Stimulated activated naive CD4-positive, alpha-beta T cell treated with Interleukin-2 at 50 U/mL for 16 hours (primary cell): Measurements from ENCODE around the gene ABHD6.
A peak's percentile ranks its signal among the peaks of the same experiment; 100 is the strongest.
"Not testable (repeated sequence)": the region's sequence is repeated elsewhere in the genome, so short reads cannot be mapped to it uniquely, and the experiment has no call there.

ENCODE experiments used
- DNase-seq: peaks from one replicate; lab custom pipeline; 2025; lab: John Stamatoyannopoulos, UW

Gene ABHD6

DNA sequence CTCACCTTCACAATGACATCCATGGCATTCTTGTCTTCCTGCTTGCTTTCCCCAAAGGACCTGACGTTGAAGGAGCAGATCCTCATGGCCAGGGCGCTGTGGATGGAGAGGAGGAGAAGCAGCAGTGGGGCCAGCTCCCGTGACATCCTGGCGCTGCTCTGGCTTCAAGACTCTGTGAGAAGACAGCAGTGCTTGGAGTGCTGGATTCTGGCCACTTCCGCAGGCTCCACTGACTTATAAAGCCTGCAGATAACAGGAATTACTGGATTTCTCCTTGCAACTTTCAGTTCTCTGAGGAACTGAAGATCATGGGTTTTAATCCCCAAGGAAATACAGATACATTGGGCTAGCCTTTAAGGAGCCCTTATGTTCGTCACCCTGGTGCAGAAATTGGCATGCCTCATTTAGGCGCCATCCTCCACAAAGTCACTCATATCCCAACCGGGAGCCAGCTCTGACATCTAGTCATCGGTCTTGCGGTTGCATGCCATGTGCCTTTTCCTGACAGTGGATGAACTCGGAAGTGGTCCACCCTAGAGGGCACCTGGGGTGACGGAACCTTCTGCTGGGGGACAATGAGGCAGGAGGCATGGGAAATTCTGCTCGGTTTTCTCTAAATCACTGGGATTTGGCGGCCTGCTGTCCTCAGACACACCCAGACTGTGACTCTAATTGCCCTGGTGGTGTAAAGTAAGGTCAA is 26.7 kb upstream of the ABHD6 start, which contains the start of gene DNASE1L3:
DNASE1L3 (minus strand) TSS at position 212 of the 700 bp plus-strand sequence; CDS start at position 146, 66 bp downstream.
- DNase-seq, result no peak

DNA sequence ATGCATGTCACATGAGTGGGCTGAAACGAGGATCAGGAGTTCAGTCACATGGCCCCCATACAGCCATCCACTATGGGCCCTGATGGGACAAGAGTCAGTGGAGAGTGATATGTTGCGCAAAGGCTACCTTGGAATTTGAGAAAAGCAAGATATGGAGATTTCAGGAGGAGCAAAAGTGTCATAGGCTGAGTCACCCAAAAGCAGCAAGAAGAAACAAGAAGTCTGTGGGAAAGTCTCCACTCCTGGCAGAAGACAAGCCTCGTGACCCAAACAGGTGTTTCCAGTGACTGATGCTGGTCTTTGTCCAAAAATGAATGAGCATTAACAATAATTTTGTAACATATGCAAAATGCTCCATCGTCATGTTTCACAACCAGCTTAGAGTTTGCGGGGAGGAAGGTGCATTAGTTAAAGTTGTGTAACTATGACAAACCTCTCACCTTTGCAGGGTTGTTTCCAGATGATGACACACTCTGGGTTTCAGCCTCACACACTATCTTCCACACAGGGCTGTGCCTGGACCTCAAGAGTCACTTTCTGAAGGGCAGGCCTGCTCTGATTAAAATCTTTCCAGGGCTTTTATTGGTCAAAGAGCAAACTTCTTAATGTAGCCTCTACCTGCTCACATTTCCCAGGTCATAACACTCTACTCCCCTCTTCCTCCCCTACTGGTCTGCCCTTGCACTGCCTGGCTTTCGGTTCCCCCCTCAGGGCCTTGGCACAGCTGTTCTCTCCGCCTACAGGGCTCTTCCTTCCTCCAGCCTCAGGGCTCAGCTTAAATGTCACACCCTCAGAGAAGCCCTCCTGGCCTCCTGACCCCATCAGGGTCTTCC is 22.9 kb upstream of the ABHD6 start:
- DNase-seq, result peak; percentile 25

DNA sequence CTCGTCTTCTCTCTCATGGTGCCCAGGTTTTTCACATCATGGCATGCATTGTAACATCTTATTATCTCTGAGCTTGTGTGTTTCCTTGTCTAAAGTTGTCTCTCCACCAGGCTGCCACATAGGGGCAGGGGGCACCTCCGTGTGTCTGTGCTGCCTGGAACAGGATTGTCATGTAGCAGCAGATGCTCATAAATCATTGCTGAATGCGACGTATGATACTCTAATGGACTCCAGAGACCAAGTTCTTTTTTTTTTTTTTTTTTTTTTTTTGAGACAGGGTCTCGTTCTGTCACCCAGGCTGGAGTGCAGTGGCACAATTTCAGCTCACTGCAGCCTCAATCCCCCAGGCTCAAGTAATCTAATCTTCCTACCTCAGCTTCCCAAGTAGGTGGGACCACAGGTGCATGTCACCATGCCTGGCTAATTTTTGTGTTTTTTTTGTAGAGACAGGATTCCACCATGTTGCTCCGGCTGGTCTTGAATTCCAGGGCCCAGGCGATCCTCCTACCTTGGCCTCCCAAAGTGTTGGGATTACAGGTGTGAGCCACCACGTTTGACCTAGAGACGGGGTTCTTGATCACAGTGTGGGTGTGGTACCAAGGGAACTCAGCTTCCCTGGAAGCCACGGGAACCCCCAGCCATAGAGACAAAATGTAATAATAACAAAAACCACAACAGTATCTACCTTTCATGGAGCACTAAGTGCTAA is 22.1 kb upstream of the ABHD6 start:
- DNase-seq, result no peak

GRCh38 chr3:58216496-58217195 is 20.9 kb upstream of the ABHD6 start:
- no peak for DNase-seq

- DNase-seq, result peak; percentile 36
Observed at GRCh38 chr3:58217209-58217811, 20.3 kb upstream of the ABHD6 start.

DNA sequence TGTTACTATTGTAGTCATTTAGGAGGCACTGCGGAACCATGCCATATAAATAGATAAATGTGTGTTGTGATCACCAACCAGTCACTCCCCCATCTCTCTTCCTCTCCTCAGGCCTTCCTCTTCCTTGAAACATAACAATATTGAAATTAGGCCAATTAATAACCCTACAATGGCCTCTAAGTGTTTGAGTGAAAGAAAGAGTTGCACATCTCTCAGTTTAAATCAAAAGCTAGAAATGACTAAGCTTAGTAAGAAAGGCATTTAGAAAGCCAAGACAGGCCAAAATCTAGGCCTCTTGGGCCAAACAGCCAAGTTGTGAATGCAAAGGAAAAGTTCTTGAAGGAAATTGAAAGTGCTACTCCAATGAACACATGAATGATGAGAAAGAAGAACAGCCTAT is 18.7 kb upstream of the ABHD6 start:
- DNase-seq, result no peak

DNA sequence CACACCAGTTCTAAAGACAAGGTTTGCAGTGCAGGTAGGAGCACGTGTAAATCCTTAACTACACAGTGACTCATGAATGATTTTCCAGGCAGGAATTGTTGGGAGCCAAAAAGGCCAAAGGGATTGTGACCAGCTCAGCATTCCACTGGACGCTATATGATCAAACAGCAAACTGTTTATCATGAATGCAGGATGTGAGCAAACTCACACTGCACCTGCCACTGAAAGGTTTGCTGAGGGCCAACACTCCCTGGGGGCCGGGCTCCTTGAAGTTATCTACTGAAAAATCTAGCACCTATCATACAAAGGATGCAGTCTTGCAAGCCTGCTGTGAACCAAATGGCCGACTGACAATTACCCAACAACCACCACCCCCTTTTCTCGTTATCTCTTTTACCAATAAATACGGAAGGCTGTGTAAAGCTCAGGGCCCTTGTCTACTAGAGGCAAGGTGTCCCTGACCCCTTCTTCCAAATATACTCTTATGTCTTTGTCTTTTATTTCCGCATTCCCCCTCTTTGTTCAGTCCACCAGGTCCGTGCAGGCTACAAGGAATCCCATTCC is 15.3 kb upstream of the ABHD6 start:
- DNase-seq, result no peak

GRCh38 chr3:58223855-58224254 is 13.7 kb upstream of the ABHD6 start:
- DNase-seq, result no peak

- DNase-seq, result not testable (repeated sequence)
Observed at GRCh38 chr3:58227933-58228332, 9.7 kb upstream of the ABHD6 start.

DNA sequence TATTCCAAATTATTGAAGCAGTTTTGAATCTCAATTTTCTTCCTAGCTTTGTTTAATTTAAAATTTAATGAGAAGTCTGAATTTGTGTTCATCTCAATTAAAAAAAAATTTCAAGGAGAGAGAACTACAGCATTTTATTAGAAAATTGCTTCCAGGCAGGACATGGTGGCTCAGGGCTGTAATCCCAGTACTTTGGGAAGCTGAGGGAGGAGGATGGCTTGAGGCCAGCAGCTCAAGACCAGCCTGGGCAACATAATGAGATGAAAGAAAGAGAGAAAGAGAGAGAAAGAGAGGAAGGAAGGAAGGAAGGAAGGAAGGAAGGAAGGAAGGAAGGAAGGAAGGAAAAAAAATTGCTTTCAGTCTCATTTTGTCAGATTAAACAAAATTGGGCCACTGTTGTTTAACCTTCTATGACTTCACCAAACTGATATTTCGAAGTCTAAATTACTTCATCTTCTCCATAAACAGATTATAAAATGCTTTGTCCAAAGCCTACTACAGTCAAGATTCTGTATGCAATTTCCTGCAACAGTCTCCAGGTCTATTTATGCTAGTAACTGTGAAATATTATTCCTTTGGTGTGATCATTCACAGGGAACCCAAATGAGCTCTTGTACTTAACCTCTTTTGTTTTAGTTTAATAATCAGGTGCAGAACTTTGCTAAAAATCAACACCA is 6.6 kb upstream of the ABHD6 start:
- DNase-seq, result no peak

DNA sequence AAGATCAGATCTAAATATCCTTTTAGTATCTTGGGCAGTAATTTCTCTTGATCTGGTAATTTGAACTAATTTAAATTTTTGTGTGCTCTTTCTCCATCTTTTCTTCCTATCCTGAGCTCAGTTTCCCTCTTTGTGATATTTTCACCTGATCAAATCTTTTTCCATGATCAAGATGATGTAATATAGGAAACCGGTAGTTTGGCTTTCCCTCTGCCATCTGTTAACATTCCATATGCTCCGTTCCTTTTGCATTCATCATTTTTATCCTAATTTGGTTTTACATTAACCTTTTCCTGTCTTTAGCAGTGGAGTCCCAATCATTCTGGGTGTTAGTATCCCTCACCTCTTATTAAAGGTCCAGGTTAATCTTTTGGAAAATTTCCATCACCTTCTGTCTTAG is 5.9 kb upstream of the ABHD6 start:
- no peak for DNase-seq

GRCh38 chr3:58234516-58234931 is 3.1 kb upstream of the ABHD6 start:
- no peak for DNase-seq

- no peak for DNase-seq
Observed at GRCh38 chr3:58235970-58236369, 1.6 kb upstream of the ABHD6 start.

DNA sequence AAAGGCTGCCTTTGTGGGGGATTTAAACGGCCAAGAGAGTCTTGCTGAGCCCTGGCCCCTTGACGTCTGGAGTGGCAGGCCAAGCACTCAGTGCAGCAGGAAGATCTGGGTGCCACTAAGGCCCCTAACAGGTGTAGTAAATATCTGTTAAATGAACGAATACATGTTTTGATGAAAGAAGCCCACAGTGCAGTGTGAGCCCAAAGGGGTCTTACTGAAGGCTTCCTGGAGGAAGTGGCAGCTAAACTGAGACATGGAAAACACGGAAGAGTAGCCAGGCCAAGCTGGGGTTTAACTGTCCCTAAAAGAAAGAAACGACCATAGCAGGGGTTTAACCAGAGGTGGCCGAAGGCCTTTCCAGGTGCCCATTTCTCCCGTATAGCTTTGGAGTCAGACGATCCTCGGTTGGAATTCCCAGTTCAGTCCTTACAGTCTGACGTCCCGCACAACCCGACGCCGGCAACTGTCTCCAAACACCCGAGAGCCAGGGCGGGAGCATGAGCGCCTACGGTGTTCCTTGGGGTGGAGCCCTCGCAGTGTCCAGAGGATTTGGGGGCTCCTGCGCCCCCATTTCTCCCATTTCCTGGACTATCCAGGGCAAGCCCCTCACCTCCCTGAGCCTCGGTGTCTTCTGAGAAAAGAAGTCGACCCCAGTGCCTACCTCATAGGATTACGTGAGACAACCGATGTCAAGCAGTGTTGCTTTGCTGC is 910 bp upstream of the ABHD6 start:
- no peak for DNase-seq

DNA sequence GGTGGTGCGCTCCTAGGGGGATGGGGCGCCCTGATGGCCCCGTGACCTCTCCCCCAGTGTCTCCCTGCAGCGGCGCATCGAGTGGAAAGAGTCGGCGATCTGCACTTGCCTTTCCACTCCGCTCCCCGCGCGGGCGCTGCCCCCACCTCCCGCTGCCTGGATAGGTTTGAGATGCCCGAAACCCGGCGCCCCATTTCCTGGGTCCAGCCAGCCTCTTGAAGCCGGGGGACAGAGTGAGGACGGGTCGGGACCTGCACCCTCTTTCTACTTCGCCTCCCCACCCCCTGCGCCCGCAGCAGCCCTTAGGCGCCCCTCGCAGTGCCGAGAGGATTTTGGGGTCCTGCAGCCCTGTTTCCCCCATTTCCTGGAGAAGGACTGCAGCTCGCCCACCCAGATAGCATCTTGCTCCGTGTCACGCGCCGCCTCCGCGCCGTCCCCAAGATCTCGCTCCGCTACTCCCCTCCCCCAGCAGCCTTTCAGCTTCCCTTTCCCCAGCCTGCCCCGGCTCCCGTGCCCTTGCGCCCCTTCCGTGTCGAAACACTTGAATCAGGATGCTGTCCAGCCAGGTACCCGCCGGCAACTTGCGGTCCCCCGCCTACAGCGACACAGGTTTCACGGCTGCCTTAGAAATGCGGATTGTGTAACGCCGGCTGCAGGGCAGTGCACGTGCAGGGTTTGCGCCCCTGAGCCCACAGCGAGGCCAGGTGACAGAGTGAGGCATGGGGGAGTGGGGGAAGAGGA is 519 bp downstream of the ABHD6 start:
- peak; percentile 57 for DNase-seq

GRCh38 chr3:58238830-58239229 is 1.2 kb downstream of the ABHD6 start:
- no peak for DNase-seq

DNA sequence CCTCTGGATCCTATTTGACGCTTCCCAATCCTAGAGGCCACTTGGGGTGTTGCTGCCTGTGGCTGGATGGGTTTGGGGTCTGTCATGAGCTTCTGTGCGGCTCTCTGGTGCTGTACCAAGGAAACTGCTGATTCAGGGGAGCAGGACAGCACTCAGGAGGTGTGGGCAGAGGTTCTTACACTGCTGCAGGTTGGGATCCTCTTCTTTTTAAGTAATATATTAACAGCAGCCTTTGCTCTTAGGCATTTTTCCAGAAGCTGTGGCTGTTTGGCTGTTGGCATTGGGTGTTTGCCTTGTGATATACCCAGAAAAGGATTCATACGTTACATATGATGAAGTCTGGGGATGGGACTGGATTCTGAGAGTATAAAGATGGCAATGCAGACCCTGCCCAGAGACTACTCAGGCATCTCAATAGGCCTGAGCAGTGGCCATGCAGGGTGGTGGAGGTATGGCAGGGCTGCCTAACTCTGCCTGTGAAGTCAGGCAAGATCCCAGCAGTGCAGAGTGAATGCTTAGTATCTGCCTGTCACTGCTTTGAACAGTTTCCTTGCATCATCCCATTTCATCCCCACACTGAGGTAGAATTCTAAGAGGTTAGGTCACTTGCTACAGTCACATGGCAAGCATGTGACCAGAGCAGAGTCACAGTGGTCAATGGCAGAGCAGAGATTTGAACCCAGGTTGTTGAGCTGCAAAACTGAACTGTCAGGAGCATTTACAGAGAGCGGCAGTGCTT is 3.9 kb downstream of the ABHD6 start:
- no peak for DNase-seq

DNA sequence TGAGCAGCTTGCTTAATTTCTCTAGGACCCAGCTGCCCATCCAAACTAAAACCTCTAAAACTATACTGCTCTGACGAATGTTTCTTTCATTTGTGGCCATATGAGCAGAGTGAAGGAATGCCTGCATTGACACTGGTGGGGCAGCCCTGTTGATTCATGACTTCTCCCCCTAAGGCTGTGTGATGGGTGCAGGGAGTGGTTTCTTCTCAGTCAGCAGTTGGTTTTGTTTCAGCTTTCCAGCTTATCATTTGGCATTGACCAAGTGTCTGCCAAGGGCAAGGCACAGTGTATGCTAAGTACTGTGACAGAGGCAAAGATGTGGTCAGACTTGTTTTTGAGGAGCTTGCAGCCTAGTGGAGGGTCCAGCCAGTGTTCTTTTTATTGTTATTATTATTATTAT is 4.7 kb downstream of the ABHD6 start:
- DNase-seq, result no peak

- DNase-seq, result not testable (repeated sequence)
Observed at GRCh38 chr3:58242860-58243259, 5.3 kb downstream of the ABHD6 start.
